ENCODE results near the gene KCNA2. TPM values are rescaled to one million over a fixed set of nuclear protein-coding genes. Genes with fewer than 3 reads are reported as not detected.

KCNA2 gene
- 7.0 TPM for total RNA-seq

DNA sequence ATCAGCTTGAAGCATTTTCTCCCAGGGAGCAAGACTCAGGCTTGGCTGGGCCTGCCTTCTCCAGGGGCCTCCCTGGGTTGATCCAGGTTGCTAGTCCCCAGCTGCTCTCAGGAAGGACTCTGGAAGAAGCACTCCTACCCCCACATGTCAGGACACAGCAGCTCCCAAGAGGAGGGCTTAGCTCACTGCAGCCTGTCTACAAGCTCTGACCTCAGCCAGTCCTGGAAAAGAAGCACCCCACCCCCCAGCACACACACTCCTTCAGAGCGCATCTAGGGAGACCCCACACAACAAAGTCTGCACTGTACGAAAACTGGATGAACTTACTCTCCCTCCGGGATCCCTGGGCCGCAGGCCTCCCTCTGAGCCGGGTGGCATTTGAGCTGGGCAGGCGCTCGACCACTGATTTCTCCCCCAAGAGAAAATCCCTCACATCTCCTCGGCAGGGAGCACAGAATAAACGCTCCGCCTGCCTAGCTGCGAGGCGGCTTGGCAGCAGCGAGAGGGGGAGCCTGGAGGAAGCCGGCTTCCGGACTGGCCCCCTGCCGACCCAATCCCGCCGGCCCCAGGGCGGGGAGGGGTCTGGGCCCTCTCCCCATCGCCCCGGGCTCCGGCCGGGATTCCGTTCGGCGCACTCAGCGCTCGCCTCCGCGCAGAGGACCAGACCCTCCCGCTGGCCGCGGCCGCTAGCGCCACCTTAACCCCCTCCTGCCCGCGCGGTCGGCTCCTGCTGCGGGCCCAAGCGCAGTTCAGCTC lies at the start of gene KCNA2:
TSS of gene KCNA2 (minus strand) at position 458 of the 756 bp plus-strand sequence. CDS start 1,576 bp downstream, outside the sequence.
- peak; percentile 53 for DNase-seq

DNA sequence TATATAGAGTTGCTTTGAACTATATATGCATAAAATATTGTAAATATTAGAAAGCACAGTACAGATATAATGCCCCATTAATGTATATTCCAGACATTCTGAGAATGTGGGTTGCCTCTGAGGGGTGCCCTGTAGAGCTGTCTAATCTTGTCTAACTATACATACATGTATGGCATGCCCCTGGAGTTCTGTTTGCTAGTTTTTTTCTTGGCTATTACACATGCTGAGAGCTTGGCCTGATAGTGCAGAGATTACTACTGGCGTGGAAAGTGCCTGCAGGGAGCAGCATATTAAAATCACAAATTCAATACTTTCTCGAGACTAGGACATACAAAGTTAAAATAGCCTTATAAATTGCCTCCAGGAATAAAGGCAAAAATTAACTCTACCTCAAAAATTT lies 44.5 kb upstream of the KCNA2 start:
- no peak for DNase-seq

DNA sequence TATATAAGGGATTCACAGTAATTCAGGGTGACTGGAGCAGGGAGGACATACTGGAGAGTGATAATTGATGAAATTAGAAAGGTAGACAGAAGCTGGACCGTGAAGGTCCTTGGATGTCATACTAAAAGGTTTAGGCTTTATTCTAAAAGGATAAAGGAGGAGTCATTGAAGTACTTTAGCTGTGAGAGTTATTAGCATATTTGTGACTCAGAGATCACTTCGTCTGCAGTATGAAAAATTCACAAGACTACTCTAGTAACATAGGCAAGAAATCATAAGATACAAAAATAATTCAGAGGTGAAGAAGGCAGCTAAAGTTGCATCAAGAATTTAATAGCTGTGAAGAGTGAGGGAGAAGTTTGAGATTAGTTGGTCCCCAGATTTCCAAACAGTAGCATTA lies 42.3 kb upstream of the KCNA2 start:
- DNase-seq, result no peak

DNA sequence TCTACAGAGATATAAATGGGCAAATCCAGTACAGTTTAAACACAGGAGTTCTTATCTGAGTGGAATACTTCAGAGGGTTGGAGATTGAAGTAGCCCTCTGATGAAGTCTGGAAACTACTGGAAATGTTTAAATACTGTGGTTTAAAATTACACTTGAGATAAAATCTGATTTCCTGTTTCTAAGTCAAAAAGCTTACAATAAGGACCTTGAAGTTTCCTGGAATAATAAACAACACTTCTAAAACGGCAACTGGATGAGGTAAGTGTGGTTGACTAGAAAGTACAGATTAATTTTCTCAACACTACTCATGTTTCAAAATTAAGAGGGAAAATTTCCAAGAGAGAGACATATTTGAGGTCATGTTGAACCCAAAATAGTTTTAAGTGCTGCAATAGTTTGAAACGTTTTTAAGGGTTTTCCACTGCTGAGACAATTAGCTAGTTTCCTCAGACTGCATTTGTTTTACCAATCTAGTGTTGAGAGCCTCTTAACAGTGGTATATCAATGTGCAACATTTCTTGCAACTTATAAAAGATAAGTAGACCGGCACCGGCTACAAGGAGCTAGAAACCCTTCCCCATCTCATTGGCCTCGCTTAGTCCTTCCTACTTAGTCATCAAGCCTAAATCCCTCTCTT lies 41.2 kb upstream of the KCNA2 start:
- DNase-seq, result no peak

DNA sequence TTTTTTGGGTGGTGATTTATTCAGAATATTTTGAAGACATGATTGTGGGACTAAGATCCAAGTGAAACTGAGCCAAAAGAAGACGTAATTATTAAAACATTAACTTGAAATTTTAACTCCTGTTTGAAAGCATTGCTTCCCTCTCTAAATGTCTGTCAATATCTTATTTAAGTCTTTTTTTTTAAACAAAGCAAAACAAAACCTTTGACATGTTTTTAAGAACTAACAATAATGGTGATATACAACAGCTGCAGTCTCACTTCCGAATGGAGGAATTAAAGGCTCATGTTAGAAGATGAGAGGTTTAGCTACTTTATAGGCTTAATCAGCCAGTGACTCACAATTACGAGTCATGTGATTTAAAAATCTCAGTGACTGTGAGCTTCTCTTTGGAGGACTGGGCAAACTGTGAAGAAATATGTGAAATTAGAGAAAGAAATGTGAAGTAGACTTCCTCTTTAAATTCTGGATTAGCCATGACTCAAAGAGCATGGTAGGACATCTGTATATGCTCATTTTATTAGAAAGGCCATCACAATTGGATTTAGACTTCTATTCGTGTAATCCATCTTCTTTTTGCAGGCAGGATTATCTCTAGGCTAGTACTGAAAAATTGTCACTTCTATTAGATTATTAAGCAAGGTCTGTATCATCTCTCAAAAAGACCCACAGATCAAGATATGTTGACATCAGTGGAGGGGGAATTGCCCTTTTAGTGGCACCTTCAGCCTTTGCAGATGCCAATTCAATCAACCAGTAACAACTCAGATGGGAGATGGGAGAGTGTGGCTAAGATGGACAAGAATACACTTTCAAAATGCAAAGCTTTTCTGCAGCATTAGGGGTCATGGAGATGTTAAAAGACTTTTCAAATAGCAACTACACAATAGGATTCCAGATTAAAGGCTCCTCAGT lies 39.9 kb upstream of the KCNA2 start:
- DNase-seq, result no peak

DNA sequence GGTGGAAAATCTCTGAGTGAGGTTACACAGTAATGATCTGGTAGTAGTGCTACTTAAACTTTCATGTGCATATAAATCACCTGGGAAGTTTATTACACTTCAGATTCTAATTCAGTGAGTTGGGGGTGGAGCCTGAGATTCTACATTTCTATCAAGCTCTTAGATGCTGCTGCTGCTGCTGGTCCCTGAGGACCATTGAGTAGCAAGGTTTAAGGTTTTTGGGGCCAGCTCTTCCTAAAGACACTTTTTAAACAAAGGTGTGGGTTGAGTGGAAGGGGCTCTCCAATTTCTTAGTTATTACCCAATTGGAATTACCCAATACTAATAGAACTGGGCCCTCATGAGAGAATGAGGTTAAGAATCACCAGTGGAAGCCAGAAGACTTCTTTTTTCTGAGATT lies 39.1 kb upstream of the KCNA2 start:
- DNase-seq, result no peak

DNA sequence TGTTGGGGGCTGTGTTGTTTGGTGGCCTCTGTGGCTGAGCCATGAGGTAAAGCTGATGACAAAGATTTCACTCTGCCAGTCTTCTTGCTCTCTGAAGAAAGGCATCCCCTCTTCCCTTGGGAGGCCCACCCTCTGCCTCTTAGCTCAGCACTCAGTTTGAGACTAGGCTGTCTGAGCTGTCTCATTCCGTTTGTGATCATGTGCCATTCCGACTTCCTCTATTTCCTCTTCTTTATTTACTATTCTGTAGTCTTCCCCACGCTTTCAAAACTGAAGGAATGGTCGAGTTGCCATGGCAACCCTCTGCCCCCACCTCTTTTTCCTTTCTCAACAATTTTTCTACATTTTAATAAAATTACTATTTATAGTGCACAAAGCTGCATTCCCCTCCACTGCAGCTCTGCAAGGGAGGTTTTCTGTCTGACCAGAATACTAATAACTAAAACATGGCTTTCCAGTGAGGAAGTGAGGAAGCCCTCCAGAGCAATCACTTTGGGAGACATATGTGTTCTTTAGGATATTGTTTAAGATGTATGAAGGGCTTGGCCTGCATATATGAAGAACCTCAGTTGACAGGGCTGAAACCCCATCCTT lies 37.8 kb upstream of the KCNA2 start:
- no peak for DNase-seq

DNA sequence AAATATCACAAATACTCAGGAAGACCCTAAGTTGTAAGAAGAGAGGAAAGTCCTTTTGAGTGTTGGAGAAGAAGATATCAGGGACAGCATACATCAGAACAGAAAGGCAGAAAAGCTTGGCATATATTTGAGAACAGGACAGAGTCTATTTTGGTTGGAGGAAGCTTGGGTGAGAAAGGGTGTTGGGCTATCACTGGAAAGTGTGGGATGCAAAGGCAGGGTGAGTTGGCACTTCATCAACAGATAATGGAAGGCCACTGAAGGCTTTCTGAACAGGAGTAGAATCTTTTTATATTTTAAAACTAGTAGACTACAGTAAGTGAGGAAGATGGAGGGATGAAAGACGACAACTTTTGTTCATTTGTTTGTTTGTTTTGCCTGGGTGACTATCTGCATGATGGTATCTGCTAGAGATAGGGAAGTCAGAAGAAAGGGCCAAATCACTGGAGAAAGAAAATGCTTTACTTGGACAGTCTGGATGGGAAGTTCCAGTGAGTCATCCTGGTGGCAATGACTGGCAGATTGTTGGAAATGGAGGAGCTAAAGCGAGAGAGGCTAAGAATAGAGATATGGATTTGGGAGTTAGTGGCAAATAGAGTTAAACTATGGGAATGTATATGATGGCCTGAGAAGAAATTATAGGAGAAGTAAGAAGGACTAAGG lies 33.7 kb upstream of the KCNA2 start:
- DNase-seq, result no peak

DNA sequence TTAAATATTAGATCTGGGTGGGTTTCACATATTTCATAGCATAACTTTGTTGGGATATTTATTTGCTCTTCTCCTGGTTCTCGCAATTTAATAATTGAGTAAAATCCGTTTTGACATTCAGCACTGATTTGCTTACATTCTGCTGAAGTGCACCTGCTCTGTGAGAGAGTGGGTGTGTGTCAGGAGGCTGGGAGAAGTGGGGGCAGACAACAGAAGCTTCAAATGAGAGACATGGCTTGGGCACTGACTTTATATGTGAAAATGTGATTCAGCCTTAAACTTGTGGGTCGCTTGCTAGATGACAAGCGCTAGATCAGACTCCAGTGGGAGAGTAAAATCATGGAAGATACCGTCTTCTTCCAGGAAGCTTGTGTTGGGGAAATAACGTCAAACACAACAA lies 32.4 kb upstream of the KCNA2 start:
- DNase-seq, result no peak

DNA sequence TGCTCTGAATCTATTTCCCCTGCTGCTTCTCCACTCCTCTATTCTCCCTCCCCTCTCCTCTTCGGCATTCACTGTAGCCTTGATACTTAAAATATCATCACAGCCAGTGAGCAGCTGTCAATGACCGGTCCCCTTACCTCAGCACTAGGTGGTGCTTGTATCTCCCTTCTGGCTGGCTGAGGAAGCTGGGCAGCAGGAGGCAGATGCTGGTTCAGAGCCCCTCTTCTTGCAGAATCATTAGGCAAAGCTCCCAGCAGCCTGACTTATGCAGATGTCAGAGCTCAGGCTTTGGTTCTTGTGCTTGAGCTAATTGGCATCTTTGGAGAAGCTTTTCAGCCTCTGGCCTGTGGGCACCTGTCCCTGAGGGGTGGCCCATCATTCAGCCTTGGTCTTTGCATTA lies 31.9 kb upstream of the KCNA2 start:
- DNase-seq, result no peak

DNA sequence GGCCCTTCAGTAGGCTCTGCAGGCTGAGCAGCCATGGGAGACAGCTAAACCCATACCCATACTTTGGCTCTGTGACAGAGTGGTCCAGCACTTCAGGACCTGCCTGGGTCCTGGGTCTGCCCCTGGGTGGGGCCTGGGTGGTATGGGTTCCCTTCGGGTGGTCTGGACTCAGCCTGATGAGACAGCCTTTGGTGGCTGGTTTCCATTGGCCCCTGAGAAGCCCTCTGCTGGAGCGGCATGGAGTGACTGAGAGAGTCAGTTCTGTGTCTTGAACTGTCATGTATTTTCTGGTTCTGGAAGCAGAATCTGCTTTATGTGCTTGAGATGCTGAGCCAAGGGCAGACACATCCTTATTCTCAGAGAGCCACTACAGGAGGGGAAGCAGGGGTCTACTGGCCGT lies 31.3 kb upstream of the KCNA2 start:
- DNase-seq, result no peak

DNA sequence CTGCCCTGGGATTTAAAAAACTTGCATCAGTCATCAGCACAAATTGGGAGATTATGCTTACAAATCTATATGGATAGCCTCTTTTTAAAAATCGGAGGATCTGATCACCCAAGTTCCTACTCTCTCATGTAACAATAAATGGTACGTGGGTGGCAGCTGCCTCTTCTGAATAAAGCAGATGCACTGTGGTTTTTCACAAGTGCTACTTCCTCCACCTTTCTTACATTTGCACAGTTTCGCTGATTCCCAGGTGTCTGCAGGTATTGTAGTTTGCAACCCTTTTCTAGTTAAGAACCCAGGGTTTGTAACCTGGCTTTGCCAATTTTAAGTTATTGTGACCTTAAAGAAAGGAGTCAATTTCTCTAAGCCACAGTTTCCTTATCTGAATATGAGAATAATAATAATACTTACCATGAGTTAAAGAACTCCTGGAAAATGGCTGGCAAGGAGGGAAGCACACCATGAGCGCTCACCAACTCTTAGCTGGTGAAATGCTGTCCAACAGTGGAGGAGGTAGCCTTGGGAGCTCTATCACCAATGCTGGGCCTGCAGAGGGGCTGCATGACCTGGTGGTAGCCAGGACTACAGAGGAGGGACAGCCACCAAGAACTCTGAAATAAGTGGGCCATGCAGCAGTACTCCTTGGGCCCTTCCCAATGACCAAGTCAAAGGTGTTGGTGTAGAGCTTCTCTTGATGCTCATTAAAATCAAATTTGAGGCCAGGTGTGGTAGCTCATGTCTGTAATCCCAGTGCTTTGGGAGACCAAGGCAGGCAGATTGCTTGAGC lies 30.2 kb upstream of the KCNA2 start:
- DNase-seq, result no peak

DNA sequence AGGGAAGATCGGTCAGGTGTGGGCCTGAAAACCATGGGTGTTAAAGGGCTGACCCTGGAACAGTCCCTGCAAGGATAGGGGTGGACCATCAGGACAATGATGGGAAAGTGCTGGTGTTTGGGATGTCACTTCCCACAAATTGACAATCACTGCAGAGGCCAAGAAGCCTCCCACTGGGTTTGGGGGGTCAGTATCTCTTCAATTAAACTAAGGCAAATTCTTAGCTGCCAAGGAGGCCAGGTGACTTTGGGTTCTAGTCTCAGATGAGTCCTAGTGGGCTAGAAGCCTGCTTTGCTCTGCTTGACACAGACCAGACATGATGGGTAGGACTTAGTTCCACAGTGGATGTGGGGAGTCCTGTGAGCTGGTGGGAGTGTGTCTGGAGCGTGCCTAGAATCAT lies 29.3 kb upstream of the KCNA2 start:
- DNase-seq, result no peak

DNA sequence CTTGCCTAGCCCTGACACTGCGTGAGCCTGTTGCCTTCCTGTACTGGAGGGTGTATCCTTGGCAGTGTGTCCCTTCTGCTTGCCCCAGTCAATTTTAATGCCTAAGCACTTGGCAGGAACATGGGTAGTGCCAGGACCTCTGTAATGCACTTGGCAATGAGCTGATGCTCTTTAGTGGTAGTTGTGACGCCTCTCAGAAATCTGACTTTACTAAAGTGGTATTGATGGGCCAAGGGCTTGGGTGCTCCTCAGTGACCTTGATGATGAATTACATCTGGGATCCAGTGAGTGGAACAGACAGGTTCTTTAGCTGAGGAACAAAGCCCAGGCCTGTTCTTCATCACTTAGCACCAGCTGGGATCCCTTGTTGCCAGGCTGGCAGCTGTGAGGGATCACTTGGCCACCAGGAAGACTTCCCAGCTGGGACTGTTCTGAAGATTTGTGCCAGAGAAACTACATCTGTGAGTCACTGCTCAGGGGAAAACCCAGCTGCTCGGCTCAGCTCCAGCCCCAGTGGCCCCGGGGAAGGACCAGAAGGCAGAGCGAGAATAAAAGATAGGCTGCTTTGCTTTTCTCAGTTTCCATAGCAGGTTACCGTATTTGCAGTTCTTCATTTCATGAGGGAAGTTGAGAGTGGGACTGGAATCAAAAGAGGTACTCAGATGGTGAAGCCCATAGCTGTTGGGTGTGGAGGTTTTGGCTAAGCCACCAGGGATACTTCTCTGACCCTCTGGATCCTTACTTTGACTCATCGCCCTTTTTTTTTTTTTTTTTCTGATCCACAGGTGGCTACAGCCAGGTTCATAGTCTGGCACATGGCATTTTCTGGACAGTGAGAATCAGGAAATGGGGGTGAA lies 28.5 kb upstream of the KCNA2 start:
- peak; percentile 73 for DNase-seq

DNA sequence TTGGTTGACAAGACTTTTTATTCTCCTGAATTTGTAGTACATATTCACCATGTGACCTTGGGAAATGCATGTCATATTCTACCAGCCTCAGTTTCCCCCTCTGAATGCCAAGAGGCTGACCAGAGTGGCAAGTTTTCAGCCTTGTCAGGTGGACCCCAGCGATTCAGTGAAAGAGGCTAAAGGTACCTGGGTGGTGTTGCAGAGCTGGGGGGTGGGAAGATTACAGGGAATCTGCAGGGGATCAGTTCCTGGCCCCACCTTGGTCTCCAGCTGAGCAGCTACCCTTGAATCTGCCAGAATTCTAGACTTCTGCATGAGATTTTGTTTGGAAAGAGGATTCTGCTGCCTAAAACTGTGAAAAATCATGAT lies 27.9 kb upstream of the KCNA2 start:
- no peak for DNase-seq

DNA sequence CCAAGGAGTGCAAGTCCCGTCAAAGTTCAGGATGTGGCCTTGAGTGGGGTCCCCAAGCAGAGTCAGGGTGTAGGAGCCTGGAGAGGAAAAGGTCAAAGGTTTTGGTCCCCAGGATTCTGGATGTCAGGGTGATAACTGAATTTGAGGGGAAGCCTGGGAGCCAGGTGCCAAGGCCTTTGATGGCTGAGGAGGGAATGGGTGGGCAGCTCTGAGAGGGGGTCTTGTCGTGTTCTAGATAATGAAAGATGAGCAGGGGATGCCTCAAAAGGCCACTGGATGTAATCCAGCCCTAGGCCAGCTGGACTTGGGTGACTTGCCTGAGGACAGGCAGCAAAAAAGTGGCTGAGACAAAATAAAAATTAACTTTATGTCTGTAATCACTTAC lies 27.5 kb upstream of the KCNA2 start:
- DNase-seq, result no peak

DNA sequence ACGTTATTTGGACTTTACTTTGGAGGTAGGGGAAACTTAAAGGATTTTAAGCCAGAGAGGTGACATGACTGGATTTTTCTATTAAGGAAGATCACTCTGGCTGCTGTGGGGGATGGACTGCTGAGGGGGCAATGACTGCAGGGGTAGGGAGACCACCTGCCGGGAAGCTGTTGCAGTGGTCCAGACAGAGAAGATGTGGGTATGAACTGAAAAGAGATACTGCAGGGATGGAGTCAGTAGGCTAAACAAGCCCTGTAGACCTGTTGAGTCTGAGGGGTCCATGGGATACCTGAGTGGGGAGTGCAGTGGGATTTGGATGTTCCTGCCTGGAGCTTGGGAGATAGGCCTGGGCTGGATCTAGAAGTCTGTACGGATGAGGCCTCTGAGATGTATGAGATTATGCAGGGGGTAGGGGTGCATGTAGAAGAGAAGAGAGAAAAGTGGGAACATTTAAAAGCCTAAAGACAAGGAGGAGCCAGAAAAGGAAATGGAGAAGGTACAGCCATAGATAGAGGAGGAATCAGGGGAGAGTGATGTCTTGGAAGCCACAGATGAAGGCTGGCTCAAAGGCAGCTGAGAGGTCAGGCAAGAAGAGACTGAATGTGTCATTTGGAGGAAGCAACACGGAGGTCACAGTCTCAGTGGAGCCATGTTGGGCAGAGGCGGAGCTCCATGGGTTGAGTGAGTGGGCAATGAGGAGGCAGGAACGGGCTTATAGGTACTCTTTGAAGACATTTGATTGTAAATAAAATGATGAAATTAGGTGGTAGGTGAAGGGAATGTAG lies 25.9 kb upstream of the KCNA2 start:
- DNase-seq, result no peak

DNA sequence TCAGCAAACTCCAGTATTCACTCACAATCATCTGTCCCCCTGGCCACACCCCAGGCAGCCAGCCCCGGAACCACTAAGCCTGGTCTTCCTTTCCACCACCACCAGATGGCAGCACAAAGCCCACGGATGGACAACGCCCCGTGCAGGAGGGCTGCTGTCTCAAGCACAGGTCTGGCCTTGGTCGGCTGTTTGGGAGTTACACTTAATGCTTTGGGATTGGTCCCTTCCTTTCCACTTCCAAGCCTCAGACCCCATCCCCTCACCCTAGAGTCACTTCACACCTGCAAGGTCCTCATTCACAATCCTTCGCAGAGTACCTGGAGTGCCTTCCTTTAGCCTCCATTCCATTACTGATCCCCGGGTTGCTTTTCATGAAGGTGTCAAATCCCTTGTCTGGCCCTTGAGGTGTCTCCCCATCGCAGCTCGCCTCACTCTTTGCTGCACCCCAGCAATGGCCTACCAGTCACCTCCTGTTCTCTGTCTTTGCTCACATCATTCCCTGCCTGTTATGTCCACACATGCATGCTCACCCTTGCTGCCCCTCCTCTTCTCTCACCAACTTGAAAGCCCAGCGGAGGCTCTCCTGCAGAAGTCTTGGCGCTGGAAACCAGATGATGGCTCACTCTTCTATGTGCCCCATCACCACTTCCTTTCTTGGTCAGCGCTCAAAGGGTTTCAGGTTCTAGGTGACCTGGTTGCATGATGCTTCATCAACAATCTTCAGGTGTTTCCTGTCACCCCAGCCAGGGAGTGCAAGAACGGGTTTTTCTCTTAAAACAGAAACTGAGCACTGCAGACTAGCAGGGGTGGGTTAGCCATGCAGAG lies 24.9 kb upstream of the KCNA2 start:
- peak; percentile 36 for DNase-seq

Data from occipital lobe (tissue), 2 donors.